Esophagus squamous epithelium (tissue), 5 donors: ENCODE data around the gene OR52K2. TPM values are rescaled to one million over a fixed set of nuclear protein-coding genes. Genes with fewer than 3 reads are reported as not detected.

Experiments
- DNase-seq: peaks from one replicate; lab custom pipeline; 2025; lab: John Stamatoyannopoulos, UW
- H3K27ac ChIP-seq, 4 donors: fragments of 200-600 bp; sonication (generic); one replicate each; pipeline ENCODE4 v1.5.1; 2016 to 2019; ENCODE audit warnings: mild to moderate bottlenecking in 1 of 4
- H3K27me3 ChIP-seq, 4 donors: fragments of 200-600 bp; sonication (generic); 1 replicate in 3 of 4; 2 replicates in 1 of 4; pipeline versions ENCODE4 v1.5.1 to v1.6.0; 2017 to 2021; ENCODE audit warnings: antibody characterized with exemption in 1 of 4
- H3K36me3 ChIP-seq, 3 donors: fragments of 200-600 bp; sonication (generic); one replicate each; pipeline ENCODE4 v1.5.1; 2016 to 2019
- H3K4me1 ChIP-seq, 3 donors: fragments of 200-600 bp; sonication (generic); one replicate each; pipeline ENCODE4 v1.5.1; 2017 to 2019
- H3K4me3 ChIP-seq, 4 donors: fragments of 200-600 bp; sonication (generic); 1 replicate in 3 of 4; 2 replicates in 1 of 4; pipeline ENCODE4 v1.5.1; 2016 to 2019; ENCODE audit warnings: mild to moderate bottlenecking in 2 of 4, moderate library complexity in 1 of 4
- H3K9me3 ChIP-seq, 3 donors: fragments of 200-600 bp; sonication (generic); one replicate each; pipeline ENCODE4 v1.5.1; 2016 to 2019
- POLR2A ChIP-seq, 4 donors: fragments of 450-650 bp; IDR thresholded peaks; one replicate each; pipeline ENCODE4 v1.6.1; 2017; ENCODE audit warnings: antibody characterized with exemption in 4 of 4, mild to moderate bottlenecking in 4 of 4, moderate library complexity in 3 of 4
- WGBS, 2 donors: methylation state at CpG; one replicate each; pipeline ENCODE4 v1.1.5; 2018; 5-methylcytosine and 5-hydroxymethylcytosine counted together
- intact Hi-C: fragments of 100-400 bp; cut with DNase I; formaldehyde crosslinking; loops from one replicate; pipeline ENCODE4 v1.15.0; 2022
- total RNA-seq, 4 donors: library from RNA; depleted of rRNA; stranded (reverse); fragments of >200 nt; gene quantifications; one replicate each; pipeline ENCODE4 v1.1.0, GENCODE V29; 2016
- TF ChIP-seq, protein P1 (sequence below), 6 experiments: fragments of 450-650 bp in 4 of 6; fragments of 200-600 bp in 2 of 6; sonication (generic) in 2 of 6; IDR thresholded peaks; one replicate each; pipeline ENCODE4 v1.5.1; 2016 to 2019; ENCODE audit warnings: antibody characterized with exemption in 6 of 6, mild to moderate bottlenecking in 4 of 6, moderate library complexity in 4 of 6
- donor health status: DM: yes; HTN: yes; CAD: no.

The OR52K2 gene
- total RNA-seq, 4 donors from 2014 or later: not detected

DNA sequence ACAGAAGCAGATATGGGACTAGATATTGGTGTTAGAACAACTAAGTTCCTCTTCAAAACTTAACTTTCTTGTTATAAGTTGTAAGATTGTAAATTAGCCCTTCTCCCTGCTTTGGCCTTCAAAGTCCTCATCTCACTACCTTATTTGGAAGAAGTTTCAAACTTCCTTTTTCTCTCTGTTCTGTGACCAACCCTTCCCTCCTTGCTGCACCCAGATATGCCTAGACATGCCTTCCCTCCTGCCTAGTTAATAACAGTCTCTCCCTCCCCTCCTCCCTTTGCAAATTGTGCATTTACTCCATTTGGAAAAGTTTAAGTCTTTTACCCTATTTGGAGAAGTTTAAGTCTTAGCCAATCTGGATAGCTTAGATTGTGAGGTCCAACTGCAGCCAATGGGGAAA, 4.9 kb downstream of the OR52K2 start:
- no peak for TF ChIP-seq POLR2A (IDR thresholded peaks at IDR 0.05)
- TF ChIP-seq, protein P1, sequence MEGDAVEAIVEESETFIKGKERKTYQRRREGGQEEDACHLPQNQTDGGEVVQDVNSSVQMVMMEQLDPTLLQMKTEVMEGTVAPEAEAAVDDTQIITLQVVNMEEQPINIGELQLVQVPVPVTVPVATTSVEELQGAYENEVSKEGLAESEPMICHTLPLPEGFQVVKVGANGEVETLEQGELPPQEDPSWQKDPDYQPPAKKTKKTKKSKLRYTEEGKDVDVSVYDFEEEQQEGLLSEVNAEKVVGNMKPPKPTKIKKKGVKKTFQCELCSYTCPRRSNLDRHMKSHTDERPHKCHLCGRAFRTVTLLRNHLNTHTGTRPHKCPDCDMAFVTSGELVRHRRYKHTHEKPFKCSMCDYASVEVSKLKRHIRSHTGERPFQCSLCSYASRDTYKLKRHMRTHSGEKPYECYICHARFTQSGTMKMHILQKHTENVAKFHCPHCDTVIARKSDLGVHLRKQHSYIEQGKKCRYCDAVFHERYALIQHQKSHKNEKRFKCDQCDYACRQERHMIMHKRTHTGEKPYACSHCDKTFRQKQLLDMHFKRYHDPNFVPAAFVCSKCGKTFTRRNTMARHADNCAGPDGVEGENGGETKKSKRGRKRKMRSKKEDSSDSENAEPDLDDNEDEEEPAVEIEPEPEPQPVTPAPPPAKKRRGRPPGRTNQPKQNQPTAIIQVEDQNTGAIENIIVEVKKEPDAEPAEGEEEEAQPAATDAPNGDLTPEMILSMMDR (IDR thresholded peaks at IDR 0.05): no peak
- Histone ChIP-seq H3K27ac (no peak overlapping the region), H3K9me3 (peaks cover 0 to 7% (median 0%) of the 10 kb centered on the region in 3 donors), H3K4me3 (no peak overlapping the region), H3K27me3 (no peaks in the 10 kb centered on the region), H3K4me1 (no peaks in the 10 kb centered on the region), H3K36me3 (no peaks in the 10 kb centered on the region)
- intact Hi-C loops: no loop called here
- no peak for DNase-seq

DNA sequence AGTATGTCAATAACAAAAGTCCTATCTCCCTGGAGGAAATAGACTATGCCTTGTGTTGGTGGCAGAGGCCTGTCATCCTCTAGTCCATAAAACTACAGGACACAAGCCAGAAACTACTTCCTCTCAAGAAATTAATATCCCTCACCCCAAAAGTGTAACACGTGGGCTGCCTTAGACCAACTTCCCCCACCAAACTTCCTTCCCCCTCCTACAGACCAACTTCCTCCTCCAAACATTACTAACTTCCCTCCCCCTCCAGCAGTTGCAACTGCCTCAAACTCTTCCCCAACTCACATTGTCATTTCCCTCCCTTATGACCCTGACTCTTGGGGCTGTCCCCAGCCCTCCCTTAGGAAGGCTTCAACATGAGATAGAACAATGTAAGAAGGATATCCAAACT, 6.3 kb downstream of the OR52K2 start:
- intact Hi-C loops: no loop called here
- Histone ChIP-seq H3K27ac (no peak overlapping the region), H3K27me3 (no peaks in the 10 kb centered on the region), H3K4me3 (no peak overlapping the region), H3K4me1 (no peaks in the 10 kb centered on the region), H3K9me3 (peaks cover 0 to 7% (median 0%) of the 10 kb centered on the region in 3 donors), H3K36me3 (no peaks in the 10 kb centered on the region)
- WGBS, 2 donors: 39 to 44% methylated on average over 1 of the region's 1 CpG
- TF ChIP-seq, protein P1 (IDR thresholded peaks at IDR 0.05): no peak
- no peak for TF ChIP-seq POLR2A (IDR thresholded peaks at IDR 0.05)
- DNase-seq: no peak

DNA sequence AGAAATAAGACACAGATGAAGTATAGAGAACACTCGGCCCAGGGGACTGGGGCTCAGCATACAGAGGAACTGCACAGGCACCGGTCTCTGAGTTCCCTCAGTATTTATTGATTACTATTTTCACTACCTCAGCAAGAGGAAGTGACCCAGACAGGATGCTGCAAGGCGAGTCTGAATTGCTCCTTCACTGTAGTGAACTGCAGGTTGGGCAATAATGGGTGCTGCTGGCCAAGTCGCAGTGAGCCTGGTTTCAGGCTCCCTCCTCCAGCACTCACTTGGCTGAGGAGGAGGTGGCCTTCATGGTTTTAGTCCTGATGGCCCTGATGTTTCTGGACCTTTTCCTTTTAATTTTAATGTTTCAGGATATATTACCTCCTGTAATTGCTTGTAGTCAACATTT, 10.4 kb downstream of the OR52K2 start:
- intact Hi-C loops: no loop called here

DNA sequence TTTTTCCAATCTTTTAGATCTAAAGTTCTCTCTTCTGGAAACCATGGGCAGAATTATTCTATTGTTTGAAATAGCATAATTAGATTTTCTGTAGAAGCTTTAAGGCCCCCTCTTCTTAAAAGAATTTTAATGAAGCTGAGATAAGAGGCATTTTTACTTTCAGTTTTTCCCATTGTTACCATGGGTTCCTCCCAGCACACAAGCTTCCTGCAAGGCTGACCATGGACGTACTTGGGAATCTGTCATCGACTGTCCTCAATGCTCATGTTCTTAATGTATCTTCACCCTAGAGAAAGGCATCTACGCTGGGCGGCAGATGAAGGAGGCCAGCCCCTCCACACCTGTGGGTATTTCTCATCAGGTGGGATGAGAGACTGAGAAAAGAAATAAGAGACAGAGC, 11.1 kb downstream of the OR52K2 start:
- no peak for DNase-seq
- H3K36me3 ChIP-seq: no peaks in the 10 kb centered on the region
- H3K27ac ChIP-seq: no peak overlapping the region
- intact Hi-C loops: no loop called here
- no peaks in the 10 kb centered on the region for H3K27me3 ChIP-seq
- no peak overlapping the region for H3K4me3 ChIP-seq
- TF ChIP-seq POLR2A (IDR thresholded peaks at IDR 0.05): no peak
- TF ChIP-seq, protein P1 (IDR thresholded peaks at IDR 0.05): no peak
- H3K4me1 ChIP-seq: no peaks in the 10 kb centered on the region
- WGBS, 2 donors: 83 to 92% methylated on average over 4 of the region's 4 CpGs
- H3K9me3 ChIP-seq: peaks cover 0 to 24% (median 15%) of the 10 kb centered on the region in 3 donors

More for the DNA sequence above, 10.4 kb downstream of the OR52K2 start:
- Histone ChIP-seq H3K9me3 (peaks cover 0 to 20% (median 8%) of the 10 kb centered on the region in 3 donors), H3K4me1 (no peaks in the 10 kb centered on the region), H3K4me3 (no peak overlapping the region), H3K27ac (no peak overlapping the region), H3K27me3 (no peaks in the 10 kb centered on the region), H3K36me3 (no peaks in the 10 kb centered on the region)
- WGBS, 2 donors: 27 to 56% methylated on average over 4 of the region's 4 CpGs
- DNase-seq: no peak
- TF ChIP-seq, protein P1 (IDR thresholded peaks at IDR 0.05): no peak
- TF ChIP-seq POLR2A (IDR thresholded peaks at IDR 0.05): no peak

DNA sequence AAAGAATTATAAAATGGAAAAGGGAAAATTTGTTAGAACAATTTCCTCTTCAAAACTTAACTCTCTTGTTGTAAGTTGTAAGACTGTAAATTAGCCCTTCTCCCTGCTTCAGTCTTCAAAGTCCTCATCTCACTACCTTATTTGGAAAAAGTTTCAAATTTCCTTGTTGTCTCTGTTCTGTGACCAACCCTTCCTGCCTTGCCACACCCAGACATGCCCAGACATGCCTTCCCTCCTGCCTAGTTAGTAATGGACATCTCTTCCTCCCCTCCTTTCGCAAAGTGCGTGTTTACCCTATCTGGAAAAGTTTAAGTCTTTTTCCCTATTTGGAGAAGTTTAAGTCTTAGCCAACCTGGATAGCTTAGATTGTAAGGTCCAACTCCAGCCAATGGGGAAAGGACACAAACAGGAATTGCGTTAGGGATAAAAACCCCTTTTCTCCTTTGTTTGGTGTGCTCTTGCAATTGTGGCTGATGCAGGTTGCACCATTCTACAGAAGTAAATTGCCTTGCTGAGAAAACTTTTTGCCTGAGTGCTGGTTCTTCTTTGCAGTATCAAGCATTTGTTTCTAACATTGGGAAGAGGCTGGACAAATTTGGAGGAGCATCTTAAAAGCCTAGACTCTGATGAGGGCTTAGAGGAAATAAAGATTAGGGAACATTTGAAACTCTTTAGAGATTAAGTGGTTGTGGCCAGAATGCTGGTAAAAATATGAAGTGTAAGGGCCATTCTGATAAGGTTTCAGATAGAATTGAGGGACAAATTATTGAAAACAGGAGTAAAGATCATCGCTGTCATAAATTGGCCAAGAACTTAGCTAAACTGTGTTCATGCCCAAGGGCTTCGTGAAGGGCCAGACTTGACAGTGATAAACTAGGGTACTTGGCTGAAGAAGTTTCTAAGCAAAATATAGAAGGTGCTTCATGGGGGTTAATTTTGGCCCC, 15.4 kb downstream of the OR52K2 start:
- Histone ChIP-seq H3K9me3 (peaks cover 0 to 25% (median 15%) of the 10 kb centered on the region in 3 donors), H3K4me3 (no peak overlapping the region), H3K36me3 (no peaks in the 10 kb centered on the region), H3K27me3 (no peaks in the 10 kb centered on the region), H3K4me1 (peaks cover 0 to 14% (median 0%) of the 10 kb centered on the region in 3 donors), H3K27ac (no peak overlapping the region)
- WGBS, 2 donors: 81 to 92% methylated on average over 5 of the region's 5 CpGs
- TF ChIP-seq POLR2A (IDR thresholded peaks at IDR 0.05): no peak
- TF ChIP-seq, protein P1 (IDR thresholded peaks at IDR 0.05): no peak
- no peak for DNase-seq
- intact Hi-C loops: no loop called here
